HG03558 (cell line): ENCODE measurements around the gene DNAAF9.
A peak's percentile ranks its signal among the peaks of the same experiment; 100 is the strongest.
"Not testable (repeated sequence)": the region's sequence is repeated elsewhere in the genome, so short reads cannot be mapped to it uniquely, and the experiment has no call there.

Source experiments
- ATAC-seq: cut with Tn5 transposase; IDR thresholded peaks from one replicate; pipeline ENCODE4 v1.9.1; 2021; ENCODE audit warnings: moderate number of reproducible peaks; ENCODE audit not compliant: unreplicated experiment; ENCODE audit errors: extremely low read depth

The DNAAF9 gene

GRCh38 chr20:3407040-3407770, at the start of gene DNAAF9:
TSS of gene DNAAF9 (minus strand) at chr20:3407669. CDS start at chr20:3407557, 112 bp downstream.
- no peak for ATAC-seq

GRCh38 chr20:3456648-3457047, 49.2 kb upstream of the DNAAF9 start:
- no peak for ATAC-seq

GRCh38 chr20:3454831-3455230, 47.4 kb upstream of the DNAAF9 start:
- ATAC-seq: no peak

DNA sequence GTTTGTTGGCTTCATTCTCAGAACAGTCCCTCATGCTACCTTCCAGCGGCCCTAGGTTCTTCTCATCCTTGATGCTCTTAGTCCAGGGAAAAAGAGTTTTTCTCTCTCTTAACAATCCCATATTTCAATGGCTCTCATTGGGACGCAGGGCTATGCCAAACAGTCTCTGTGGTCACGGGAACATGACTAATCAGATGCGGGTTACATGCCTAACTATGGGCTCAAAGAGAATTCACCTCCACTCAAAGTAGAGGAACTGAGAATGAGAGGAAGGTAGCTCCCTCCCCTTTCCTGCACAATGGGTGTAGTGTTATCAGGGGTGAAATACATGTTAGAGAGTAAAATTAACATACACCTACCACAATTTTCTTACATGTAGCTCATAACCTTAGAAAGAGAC, 45.2 kb upstream of the DNAAF9 start:
- no peak for ATAC-seq

DNA sequence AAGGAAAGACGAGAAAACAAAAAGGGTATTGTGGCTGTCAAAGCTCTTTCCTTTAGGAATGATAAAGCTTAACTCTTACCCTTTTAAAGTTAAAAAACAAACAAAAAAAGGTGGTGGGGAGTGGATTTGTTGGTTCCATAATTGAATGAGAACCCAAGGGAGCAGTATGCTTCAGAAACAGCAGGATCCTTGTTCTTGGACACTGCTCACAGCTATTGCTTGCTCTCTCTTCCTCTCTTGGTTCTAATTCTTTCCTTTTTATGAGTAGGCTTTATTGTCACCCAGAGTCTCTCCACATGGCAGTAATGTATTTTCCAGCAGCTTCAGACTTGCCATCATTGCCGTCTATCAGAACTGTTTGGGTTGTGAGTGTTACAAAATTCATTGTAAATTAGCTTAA, 44.7 kb upstream of the DNAAF9 start:
- no peak for ATAC-seq

DNA sequence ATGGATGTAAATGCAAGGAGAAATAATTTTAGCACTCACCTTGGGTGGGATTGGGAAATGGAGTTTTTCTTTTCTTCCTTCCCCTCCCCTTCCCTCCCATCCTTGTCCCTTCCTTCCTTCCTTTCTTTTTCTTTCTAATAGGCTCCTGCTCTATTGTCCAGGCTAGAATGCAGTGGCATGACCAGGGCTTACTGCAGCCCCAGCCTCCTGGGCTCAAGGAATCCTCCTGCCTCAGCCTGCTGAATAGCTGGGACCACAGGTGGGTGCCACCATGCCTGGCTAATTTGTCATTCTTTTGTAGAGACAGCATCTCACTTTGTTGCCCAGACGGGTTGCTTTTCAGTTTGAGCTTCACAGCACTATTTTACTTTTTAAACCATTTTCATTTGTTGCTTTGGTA, 41.9 kb upstream of the DNAAF9 start:
- ATAC-seq: no peak

DNA sequence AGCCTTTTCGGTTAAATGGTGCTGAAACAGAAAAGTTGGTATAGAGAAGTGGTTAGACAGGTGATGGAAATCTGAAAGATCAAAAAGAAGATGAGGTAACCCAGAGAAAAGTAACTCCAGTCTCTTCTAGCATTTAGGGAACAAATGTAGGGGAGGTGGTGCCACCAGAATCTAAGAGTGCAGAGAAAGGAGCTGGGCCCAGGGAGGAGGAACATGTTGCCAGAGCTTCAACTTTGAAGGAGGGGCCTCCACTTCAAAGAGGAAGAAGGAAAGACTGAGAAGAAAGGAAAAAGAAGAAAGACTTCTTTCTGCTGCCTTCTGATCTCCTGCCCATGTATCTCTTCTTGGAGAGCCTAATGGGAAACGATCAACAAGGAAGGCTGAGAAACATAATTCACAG, 39.9 kb upstream of the DNAAF9 start:
- ATAC-seq: no peak

GRCh38 chr20:3446779-3447178, 39.3 kb upstream of the DNAAF9 start:
- ATAC-seq: no peak

GRCh38 chr20:3436864-3437574, 29.6 kb upstream of the DNAAF9 start:
- no peak for ATAC-seq

DNA sequence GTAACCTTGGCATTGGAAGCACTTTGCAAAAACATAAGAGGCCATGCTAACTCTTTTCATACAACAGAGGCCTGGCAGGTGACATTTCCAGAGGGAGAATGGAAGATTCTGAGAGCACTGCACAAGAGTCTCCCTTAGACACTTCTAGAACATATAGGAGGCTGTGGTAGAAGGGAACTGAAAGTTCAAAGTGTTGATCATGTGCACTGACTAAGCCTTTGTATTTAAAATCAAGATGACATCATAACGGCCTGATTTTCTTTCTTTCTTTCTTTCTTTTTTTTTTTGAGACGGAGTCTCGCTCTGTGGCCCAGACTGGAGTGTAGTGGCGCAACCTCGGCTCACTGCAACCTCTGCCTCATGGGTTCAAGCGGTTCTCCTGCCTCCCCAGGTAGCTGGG, 26.8 kb upstream of the DNAAF9 start:
- no peak for ATAC-seq

GRCh38 chr20:3433744-3434143, 26.3 kb upstream of the DNAAF9 start:
- no peak for ATAC-seq

- no peak for ATAC-seq
These were observed 25.4 kb upstream of the DNAAF9 start for GRCh38 chr20:3432844-3433243.

- ATAC-seq: no peak
These were observed 23.6 kb upstream of the DNAAF9 start for GRCh38 chr20:3431109-3431508.

DNA sequence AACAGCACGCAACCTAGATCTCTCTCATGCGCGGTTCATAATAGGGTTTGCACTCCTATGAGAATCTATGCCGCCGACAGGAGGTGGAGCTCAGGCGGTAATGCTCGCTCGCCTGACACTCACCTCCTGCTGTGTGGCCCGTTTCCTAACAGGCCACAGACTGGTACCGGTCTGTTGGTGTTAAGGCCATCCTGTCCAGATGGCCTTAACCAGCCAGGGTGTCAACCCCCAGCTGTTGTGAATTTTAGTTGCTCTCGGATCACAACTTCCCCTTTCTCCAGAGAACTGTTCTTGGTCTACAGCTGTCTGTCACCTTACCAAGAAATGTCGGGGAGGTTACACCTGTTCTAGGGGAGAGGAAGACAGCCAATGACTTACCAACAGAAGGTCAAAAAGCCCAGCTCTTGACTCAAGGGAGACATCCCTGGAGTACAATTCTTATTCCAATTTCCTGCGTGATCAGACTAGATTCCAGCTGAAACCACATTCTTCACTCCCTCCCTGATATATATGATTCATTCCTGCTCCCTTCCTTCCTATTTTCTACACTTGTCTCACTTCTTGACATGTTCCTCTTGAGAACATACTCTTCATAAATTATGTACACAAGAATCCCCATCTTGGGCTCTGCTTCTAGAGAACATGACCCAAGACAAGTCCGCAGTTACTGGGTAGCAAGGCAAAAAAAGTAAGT, 23.1 kb upstream of the DNAAF9 start:
- no peak for ATAC-seq

- ATAC-seq: not testable (repeated sequence)
These were observed 19.3 kb upstream of the DNAAF9 start for GRCh38 chr20:3426766-3427165.

GRCh38 chr20:3423126-3423525, 15.7 kb upstream of the DNAAF9 start:
- no peak for ATAC-seq

DNA sequence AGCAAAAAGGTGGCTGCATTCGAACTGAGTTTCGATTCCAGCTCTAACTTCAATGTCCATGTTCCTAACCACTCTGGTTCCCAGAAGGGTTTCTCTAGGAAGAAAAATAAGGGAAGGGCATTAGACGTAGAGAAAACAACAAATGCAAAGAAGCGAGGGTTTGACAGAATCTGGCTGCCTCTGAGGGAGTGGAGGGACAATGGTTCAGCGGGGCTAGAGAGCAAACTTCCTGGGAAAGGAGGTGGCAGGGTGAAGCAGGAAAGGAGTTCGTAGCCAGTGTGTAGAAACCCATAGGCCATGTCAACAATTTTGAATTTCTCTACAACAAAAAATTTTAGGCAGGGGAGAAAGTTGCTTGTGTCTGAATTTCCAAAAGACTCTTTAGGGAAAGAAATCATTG, 14.5 kb upstream of the DNAAF9 start:
- no peak for ATAC-seq

GRCh38 chr20:3420211-3420707, 12.8 kb upstream of the DNAAF9 start:
- peak; percentile 79 for ATAC-seq

GRCh38 chr20:3418161-3418560, 10.7 kb upstream of the DNAAF9 start:
- not testable (repeated sequence) for ATAC-seq

GRCh38 chr20:3414122-3414521, 6.7 kb upstream of the DNAAF9 start:
- ATAC-seq: no peak

DNA sequence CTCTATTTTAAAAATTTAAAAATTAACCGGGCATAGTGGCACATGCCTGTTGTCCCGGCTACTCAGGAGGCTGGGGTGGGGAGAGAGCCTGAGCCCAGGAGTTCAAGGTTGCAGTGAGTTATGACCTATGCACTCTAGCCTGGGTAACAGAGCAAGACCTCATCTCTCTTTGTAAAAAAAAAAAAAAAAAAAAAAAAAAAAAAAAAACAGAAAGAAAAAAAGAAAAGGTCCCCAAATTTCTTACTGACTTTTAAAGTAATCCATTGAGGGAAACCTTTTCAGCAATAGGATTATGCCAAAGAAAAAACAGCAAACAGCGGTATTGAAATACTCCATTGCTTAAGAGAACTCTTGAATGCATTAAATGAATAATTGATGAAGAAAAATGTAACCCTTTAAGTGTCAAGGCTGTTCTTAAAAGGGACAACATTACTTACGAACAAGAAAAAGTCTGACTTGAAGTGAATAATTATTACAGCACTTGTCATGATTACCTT, 6.0 kb upstream of the DNAAF9 start:
- no peak for ATAC-seq
